HG03025 (cell line): ENCODE measurements around the gene SPACA7.
"Not testable (repeated sequence)": the region's sequence is repeated elsewhere in the genome, so short reads cannot be mapped to it uniquely, and the experiment has no call there.

Source experiments
- ATAC-seq: cut with Tn5 transposase; IDR thresholded peaks from one replicate; pipeline ENCODE4 v1.9.1; 2021; ENCODE audit warnings: mild to moderate bottlenecking, moderate library complexity; ENCODE audit not compliant: unreplicated experiment, low FRiP score

The SPACA7 gene

DNA sequence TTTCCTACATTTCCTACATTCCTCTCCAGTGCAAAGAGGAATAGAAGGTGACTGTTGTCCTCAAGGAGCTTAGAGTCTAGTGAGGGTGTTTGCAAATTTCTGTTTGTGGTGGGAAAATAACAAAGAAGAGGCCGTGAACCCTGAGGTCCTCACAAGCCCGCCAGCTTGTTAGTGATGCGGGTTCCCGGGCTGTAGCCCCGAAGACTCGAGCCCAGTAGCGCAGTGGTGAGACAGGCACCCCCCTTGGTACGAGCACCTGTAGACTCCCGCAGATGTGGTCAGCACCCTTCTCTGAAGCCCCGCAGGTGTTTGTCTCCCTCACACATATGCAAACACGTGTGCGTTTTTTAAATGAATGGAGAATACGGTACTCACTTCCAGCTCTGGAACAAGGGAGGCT, 26.5 kb upstream of the SPACA7 start:
- no peak for ATAC-seq

DNA sequence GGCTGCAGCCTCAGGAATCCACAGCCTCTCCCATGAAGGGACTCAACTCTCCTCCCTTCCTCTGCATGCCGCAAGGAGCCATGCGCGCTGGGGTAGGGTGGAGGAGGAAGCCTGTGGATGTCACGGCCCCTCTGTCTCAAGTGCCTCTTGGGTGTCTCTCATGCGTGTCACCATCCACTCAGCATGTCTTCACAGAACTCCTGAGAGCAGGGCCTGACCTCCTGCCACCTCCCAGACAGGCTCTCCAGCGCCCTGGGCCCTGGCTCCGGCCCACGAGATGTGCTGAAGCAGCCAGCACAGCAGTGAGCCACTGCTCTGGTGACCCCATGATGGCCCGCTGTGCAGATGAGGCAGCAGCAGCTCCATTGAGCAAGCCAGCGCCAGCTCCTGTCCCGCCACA, 25.9 kb upstream of the SPACA7 start:
- no peak for ATAC-seq

DNA sequence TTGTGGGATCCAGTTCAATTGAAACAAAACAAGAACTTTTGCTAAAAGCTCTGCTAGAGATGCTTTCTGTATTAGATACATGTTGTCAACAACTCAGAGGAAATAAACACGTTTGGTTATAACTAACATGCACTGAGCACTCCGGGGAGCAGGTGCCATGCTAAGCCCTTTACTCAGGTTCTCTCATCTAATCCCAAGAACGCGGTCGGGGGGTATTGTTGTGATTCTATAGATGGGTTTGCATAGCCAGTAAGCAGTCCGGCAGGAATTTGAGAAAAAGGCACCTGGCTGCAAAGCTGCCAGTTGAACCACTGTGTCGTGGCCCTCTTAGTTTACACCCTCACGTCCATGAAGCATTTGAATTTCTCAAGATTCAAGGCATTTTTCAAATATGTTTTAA, 24.3 kb upstream of the SPACA7 start:
- ATAC-seq = no peak

DNA sequence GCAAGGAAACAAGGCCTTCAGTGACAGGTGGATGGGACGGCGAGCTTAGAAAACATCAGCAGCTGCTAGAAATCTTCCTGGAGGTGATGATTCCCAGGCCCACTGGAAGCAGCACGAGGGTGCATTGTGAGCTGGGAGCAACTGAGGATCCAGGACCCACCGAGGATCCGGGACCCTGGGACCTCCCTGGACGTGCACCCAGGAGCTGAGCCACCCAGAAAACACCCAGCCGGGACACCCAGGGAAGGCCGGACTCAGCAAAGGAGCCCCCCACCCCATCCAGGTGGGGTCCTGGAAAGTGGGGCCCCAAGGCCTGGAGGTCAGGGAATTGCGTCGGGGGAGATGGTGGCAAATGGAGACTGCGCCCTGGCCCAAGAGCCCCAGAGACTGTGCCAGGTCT, 22.3 kb upstream of the SPACA7 start:
- no peak for ATAC-seq

DNA sequence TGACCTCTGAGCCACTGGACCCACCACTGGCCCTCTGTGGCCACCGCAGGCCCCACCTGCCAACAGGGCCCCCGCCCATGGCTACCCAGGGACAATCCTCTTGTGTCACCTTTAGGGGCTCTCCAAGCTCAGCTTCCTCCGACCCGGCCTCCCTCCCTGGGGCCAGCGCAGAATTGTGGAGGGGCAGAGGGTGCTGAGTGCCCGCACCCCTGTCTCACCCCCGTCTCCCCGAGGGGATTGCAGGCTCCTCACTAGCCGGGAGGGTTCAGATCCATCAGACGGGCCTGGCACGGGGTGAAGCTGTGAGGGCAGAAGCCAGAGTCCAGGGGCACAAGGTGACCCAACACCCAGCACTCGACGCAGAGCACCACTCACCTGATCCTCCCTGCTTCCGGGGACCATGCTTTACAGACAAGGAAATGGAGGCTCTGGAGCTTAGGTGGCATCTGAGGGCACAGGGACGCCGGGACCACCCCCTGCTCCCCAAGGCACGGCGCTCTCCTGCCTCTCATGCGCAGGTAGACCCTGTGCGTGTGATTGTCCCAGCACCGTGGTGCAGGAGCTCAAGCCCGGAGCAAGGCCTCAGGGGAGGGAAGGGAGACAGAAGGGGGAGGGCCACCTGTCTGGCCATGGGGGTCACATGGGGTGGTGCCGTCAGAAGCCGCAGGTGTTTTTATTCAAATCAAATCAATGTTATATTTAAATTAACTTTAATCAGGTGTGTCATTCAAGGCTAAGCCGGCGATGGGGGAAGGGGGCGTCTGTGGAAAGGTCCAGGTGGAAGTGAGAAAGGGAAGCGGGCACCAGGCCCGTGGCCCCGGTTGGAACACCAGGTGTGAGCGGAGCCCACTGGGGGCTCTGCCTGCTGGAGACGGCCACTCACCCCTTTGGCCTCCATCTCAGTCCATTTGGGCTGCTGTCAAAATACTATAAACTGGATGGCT, 21.6 kb upstream of the SPACA7 start:
- no peak for ATAC-seq

DNA sequence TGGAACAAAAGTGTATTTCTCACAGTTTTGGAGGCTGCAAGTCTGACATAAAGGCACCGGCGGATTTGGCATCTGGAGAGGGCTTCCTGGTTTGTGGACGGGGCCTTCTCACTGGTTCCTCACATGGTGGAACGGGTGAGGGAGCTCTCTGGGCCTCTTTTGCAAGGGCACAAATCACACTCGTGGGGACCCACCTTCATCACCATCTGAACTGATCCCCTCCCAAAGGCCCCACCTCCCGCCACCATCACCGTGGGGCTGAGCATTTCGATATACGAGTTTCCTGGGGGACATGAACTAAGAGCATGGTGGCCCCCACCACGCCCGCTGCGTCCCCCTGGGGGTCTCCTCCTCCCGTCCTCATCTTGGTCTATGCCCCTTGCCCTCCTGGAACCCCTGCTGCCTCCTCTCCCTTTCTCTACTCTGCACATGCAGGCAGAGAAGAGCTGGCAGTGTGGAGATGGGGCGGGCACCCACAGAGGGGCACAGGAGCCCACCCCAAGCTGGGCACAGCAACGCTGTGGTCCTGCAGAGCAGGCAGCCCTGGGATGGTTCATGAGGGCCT, 20.8 kb upstream of the SPACA7 start:
- ATAC-seq = no peak

DNA sequence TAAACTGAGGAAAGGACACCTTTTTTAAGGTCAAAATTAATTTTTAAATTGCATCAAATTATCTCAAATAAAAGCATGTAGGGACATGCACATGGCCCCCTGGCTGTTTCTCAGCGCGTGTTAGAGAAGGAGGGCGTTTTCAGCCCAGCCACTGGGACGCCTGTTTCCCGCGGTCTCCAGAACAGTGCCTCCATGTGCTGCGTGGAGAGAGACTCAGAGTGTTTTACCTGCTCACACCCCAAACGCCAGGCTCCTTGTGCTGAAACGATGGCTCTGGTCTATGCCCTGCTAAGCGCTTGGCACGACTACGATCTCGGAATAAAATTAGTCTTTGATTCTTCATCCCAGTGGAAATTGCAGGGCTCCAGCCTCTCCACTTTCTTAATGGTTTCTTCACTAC, 20.0 kb upstream of the SPACA7 start:
- no peak for ATAC-seq

DNA sequence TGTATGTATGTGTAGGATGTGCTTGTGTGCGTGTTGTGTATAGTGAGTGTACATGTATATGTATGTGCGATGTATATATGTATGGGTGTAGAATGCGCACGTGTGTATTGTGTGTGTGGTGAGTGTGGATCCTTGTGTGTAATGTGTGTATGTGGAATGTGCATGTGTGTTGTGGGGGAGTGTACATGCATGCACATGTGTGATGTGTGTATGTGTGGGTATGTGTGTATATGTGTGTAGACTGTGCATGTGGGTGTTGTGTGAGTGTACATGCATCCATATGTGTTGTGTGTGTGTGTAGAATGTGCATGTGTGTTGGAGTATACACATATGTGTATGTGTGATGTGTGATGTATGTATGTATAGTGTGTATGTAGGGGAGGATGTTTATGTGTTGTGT, 18.0 kb upstream of the SPACA7 start:
- no peak for ATAC-seq

DNA sequence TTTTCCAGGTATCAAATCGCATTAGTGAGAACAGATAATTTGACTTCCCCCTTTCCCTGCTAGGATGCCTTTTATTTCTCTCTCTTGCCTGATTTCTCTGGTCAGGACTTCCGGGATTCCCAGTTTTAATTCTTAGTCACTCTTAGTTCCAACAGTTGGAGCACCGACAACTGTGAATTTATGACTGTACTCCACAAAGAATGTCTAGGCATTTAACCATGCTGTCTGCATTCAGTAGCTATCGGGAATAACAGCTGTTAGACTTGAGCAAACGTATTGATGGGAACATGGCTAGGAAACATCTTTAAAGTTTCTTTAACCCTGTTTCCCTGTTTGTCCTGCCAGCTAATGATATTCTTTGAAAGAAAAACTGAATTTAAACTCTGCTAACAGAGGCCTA, 14.1 kb upstream of the SPACA7 start:
- no peak for ATAC-seq

DNA sequence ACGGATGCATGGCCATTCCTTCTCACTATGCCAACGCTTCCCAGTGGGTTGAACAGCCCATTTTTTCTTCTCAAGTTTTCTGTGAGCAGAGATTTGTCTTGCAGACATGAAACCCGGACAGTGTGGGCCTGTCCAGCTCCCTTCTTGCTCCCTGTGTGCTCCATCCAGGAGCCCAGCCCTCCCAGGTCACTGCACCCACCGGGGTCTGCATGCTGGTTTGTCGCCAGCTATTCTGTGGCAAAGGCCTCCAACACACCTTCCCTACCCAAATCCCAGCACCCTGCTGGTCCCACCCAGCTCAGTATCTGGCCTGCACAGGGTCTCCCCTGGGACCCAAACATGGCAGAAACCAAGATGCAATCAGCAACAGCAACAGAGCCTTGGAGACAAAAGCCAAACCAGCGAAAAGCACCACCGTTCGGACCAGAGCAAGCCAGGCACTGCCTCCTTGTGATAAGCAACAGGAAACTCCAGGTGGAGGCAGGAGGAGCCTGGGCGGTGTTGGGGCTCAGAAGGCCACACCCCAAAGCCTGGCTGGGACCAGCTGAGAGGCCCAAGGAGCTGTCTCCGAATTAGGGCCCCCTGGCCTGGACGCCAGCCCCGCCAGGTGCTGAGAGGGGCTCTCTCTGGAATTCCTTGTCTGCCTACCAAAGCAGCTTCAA, 12.2 kb upstream of the SPACA7 start:
- ATAC-seq = no peak

DNA sequence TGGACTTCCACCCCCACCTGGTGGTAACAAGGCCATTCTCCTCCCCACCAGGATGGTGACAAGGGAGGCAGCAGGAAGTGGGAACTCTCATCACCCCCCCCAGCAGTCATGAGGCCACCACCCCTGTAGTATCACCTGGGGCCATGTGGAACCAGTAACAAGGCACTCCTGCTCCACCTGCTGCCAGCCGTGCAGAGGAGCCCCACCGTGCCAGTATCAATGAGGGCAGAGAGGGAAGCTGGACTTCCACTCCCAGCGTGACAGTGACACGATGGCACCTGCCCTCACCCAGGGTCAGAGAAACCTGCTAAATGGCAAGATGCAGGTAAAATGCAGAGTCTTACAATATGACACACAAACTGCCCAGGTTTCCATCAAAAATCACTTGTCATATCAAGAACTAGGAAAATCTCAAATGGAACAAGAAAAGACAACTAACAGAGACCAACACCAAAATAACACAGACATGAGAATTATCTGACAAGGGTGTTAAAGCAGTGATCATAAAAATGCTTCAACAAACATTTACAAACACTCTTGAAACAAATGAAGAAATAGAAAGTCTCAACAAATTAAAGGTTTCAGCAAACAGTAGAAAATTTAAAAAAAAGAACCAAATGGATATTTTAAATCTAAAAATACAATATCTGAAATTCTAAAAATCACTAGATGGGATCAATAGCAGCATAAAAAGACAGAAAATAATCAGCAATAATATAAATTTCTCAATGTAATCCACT, 9.1 kb upstream of the SPACA7 start:
- no peak for ATAC-seq

DNA sequence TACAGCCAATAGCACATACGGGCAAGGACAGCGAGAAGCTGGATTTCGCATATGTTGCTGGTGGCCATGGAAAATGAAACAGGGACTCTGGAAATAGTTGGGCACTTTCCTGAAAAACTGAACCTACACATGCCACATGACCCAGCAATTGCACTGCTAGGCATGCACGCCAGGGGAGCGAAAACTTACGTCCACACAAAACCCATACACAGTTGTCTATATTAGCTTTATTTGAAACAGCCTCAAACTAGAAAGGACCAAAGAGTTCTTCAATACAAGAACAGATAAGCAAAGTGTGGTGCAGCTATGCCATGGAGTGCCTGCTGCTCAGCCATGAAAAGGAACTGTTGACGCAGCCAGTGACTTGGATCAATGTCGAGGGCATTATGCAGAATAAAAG, 7.3 kb upstream of the SPACA7 start:
- no peak for ATAC-seq

DNA sequence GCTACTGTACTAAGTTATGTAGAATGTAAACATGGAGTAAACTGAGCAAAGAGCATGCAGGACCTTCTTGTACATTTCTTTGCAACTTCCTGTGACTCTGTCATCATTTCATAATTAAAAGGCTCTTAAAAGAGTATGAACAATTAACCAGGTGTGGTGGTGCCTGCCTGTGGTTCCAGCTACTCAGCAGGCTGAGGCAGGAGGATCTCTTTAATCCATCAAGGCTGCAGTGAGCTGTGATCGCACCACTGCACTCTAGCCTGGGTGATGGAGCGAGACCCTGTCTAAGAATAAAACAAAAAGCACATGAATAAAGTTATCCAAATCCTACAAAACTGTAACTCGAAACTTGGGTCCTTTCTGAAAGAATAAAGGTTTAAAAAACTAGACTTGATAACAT, 5.8 kb upstream of the SPACA7 start:
- no peak for ATAC-seq

DNA sequence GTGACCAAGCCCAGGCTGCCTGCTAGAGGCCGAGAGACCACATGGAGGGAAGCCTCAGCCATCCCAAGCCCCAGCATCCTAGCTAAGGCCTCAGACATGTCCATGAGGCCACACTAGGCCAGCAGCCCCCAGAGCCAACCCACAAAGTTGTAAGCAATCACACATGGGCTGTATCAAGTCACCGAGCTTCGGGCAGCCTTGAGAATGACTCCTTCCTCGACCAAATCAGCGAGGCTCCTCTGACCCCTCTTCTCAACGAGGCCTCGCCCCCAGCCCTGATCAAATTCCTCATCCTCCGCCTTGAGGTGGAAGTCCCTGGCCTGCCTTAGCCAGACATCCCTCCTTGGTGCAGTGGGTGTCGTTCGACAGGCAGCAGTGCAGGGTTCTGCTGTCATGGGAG, 1.9 kb upstream of the SPACA7 start:
- no peak for ATAC-seq

DNA sequence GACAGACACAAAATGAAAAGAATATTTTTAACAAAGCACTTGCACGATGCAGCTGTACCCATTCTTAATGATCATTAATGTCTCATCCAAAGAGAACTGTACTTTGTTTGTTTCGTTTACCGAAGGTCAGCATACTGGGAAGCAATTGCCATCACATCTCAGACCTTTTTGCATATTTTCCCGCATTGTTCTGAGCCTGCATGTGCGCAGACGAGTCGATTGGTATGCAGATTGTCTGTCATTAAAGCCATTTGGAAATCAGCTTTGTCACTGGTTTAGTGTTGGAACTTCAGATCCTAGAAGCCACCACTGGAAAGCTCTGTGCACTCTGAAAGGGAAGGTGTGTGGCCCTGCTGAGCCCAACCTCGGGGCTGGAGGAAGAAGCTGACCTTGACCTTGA, 15.6 kb downstream of the SPACA7 start:
- ATAC-seq = no peak

DNA sequence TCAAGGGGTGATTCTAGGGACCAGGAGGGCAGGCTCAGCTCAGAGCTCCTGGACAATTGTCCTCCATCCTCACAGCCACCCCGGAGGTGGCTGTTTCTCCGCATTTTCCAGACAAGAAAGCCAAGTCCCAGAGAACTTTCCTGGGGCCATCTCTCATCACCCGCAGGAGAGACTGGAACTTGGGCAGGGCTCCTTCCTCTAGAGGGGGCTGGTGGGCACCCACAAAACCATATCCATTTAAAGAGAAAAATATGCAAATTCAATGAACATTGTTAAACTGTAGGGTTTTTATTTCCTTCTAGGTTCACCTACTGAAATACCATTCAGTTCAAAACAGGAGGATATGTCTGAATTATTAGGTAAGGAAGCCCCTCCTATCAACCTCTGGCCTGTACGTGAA, 16.6 kb downstream of the SPACA7 start:
- no peak for ATAC-seq

DNA sequence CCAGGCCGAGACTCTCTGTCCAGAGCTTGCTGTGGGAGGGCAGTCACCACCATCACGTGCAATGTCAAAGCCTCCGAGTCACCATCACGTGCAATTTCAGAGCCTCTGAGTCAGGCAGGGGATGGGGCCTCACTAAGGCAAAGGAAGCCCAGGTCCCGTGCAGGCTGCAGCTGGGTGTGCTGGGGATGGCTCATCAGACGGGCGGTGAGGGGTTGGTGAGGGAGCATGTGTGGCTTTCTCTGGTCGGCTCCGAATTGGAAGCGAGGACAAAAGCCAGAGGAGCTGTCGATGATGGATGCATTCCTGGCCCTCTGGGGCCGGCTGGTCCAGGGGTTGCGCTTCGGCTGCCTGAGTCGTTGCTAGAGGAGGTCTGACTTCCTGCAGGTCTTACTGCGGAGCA, 18.9 kb downstream of the SPACA7 start:
- ATAC-seq = not testable (repeated sequence)

DNA sequence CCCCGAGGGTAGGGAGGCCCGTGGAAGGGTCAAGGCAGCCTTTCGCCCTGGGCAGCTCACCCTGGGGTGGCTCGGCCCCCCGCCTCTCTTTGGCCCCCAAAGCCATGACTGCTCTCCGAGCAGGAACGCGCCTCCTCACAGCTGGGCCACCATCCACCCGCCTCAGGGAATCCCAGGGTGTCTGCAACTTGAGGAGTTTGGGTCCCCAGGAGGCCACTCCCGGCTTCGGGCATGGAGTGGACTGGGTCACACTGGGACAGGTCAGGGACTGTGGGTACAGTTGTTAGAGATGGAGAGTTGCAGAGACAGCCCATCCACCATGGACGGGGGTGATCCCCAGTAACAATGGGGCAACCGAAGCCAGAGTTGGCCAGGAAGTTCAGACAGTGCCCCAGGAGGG, 19.8 kb downstream of the SPACA7 start:
- ATAC-seq = not testable (repeated sequence)

DNA sequence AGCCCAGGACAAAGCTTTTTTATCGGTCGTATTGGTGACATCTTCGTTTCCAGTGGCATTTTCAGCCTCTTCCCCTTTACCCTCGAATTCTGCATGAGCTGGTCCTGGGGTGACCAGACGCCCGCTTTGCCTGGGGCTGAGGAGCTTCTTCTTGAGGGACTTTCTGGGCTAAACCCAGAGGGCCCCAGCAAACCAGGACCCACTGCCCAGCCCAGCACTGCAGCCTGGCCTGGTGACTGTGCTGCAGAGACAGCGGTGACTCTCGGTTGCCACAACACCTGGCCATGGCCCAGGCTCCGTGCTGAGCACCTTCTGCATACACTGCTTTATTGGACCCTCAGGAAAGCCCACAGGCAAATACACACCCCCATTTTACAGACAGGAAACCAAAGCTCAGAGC, 21.0 kb downstream of the SPACA7 start:
- no peak for ATAC-seq

DNA sequence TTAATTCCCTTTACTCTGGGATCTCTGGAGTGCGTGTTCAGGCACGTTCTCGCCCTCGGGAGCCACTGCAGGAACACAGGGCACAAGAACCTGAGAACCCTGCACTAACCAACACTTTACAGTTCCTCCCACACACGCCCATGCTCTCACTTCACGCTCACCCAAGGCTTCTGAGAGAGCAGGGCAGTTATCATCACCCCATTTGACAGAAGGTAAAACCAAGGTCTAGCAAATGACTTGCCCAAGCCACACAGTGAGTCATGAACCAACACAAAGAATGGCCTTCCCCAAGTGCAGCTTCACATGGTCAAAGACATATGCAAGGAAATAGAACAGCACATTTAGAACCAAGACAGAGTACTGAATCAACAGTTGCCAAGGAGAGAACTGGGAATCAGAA, 22.2 kb downstream of the SPACA7 start:
- ATAC-seq = not testable (repeated sequence)

DNA sequence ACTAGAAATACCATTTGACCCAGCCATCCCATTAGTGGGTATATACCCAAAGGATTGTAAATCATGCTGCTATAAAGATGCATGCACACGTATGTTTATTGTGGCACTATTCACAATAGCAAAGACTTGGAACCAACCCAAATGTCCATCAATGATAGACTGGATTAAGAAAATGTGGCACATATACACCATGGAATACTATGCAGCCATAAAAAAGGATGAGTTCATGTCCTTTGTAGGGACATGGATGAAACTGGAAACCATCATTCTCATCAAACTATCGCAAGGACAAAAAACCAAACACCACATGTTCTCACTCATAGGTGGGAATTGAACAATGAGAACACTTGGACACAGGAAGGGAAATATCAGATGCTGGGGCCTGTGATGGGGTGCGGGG, 33.7 kb downstream of the SPACA7 start:
- ATAC-seq = not testable (repeated sequence)
